CD4-positive, alpha-beta T cell (primary cell): ENCODE results near the gene SRD5A1. TPM values are rescaled to one million over a fixed set of nuclear protein-coding genes. Genes with fewer than 3 reads are reported as not detected.

Experiments used
- ATAC-seq: fragments of 200-7000 bp; cut with Tn5 transposase; one replicate; pipeline ENCODE4 v1.10.0; 2022; ENCODE audit warnings: mild to moderate bottlenecking; ENCODE audit not compliant: poor library complexity
- CTCF ChIA-PET: fragments of 350-600 bp; sonication (Branson Sonifier 250); formaldehyde crosslinking; loops from one replicate; lab custom pipeline; 2021; ENCODE audit warnings: antibody characterized with exemption, inconsistent platforms; lab: Charles Lee
- POLR2A ChIA-PET: fragments of 350-600 bp; sonication (Branson Sonifier 250); formaldehyde crosslinking; loops from one replicate; lab custom pipeline; 2021; ENCODE audit warnings: antibody characterized with exemption, inconsistent platforms; lab: Charles Lee
- DNase-seq, 14 experiments: peaks; one replicate each; pipeline ENCODE4 v3.0.0-alpha.2; 2013 to 2020; ENCODE audit warnings: mixed read lengths in 2 of 14
- H3K27ac ChIP-seq, 2 donors: one replicate each; pipeline versions ENCODE4 v1.5.1 to v1.7.0; 2013; ENCODE audit warnings: low read length in 2 of 2, low read depth in 1 of 2, mild to moderate bottlenecking in 1 of 2
- H3K27me3 ChIP-seq, 2 experiments: 1 replicate in 1 of 2; 2 replicates in 1 of 2; pipeline versions ENCODE4 v1.6.1 to v1.7.0; 2013; ENCODE audit warnings: low read length in 2 of 2, control low read depth in 1 of 2, mild to moderate bottlenecking in 1 of 2, moderate library complexity in 1 of 2; ENCODE audit not compliant: insufficient read depth in 2 of 2, control insufficient read depth in 1 of 2
- H3K36me3 ChIP-seq: one replicate; pipeline ENCODE4 v1.6.1; 2013; ENCODE audit warnings: low read length, control low read depth; ENCODE audit not compliant: insufficient read depth
- H3K4me1 ChIP-seq: one replicate; pipeline ENCODE4 v1.6.1; 2013; ENCODE audit warnings: low read length, control low read depth; ENCODE audit not compliant: insufficient read depth
- H3K4me3 ChIP-seq: one replicate; pipeline ENCODE4 v1.5.1; 2013; ENCODE audit warnings: mild to moderate bottlenecking, low read length, moderate library complexity
- H3K9me3 ChIP-seq, 2 experiments: 1 replicate in 1 of 2; 2 replicates in 1 of 2; pipeline versions ENCODE4 v1.6.1 to v1.7.0; 2013; ENCODE audit warnings: low read length in 2 of 2, mild to moderate bottlenecking in 2 of 2, control low read depth in 1 of 2, moderate library complexity in 1 of 2; ENCODE audit not compliant: control insufficient read depth in 1 of 2, insufficient read depth in 1 of 2
- H3K27ac Mint-ChIP-seq: one replicate; pipeline ENCODE4 v1.8.0; 2020; ENCODE audit warnings: mixed read lengths
- H3K27me3 Mint-ChIP-seq: one replicate; pipeline ENCODE4 v1.8.0; 2021; ENCODE audit warnings: mixed read lengths
- H3K36me3 Mint-ChIP-seq: one replicate; pipeline ENCODE4 v1.8.0; 2021; ENCODE audit warnings: low read depth, mixed read lengths
- H3K4me1 Mint-ChIP-seq: one replicate; pipeline ENCODE4 v1.8.0; 2021; ENCODE audit warnings: low read depth, mixed read lengths
- H3K4me3 Mint-ChIP-seq: one replicate; pipeline ENCODE4 v1.8.0; 2020; ENCODE audit warnings: mild to moderate bottlenecking, mixed read lengths
- H3K9me3 Mint-ChIP-seq: one replicate; pipeline ENCODE4 v1.8.0; 2020; ENCODE audit warnings: mixed read lengths
- intact Hi-C, 2 experiments: fragments of 100-400 bp; cut with DNase I in 1 of 2; cut with micrococcal nuclease in 1 of 2; formaldehyde crosslinking; loops; one replicate each; pipeline versions ENCODE4 v1.15.1 to v1.9.0; 2023 to 2025; cut with DNase I, micrococcal nuclease
- total RNA-seq, 174 experiments: library from RNA in 2 of 174; stranded (reverse) in 2 of 174; gene quantifications; one replicate each; pipeline ENCODE4 v1.2.3 and lab custom pipeline; 2021 to 2026
- TF ChIP-seq, protein P1 (sequence below): fragments of 200-600 bp; IDR thresholded peaks from one replicate; pipeline ENCODE4 v1.8.0; 2022; ENCODE audit warnings: antibody characterized with exemption, mild to moderate bottlenecking

SRD5A1 gene
- total RNA-seq, 2 experiments from 2014 or later: 2.3 to 3.0 TPM

DNA sequence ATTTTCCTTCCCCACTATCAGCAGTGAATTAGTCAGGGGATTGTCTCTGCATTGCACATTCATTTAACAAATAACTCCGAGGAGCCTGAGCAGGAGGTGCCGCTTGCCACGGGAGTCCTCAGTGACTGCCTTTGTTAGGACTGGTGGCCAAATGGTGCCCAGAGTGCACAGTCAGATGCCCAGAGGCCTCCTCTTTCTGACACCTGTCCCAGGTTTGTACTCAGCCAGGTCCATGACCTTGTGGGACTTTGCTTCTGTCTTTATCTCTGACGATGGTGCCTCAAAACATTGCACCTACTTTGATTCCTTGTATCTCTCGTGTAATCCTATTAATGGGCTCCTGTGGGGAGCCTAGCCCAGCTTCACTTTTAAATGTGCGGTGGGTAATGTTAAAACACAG lies 4.3 kb downstream of the SRD5A1 start:
- ATAC-seq: no peak
- H3K4me1 Mint-ChIP-seq: peaks cover 8% of the 10 kb centered on the region
- ChIA-PET POLR2A (no interaction called here), CTCF (no interaction called here)
- no peaks in the 10 kb centered on the region for H3K36me3 ChIP-seq
- DNase-seq: no peak
- TF ChIP-seq, protein P1, sequence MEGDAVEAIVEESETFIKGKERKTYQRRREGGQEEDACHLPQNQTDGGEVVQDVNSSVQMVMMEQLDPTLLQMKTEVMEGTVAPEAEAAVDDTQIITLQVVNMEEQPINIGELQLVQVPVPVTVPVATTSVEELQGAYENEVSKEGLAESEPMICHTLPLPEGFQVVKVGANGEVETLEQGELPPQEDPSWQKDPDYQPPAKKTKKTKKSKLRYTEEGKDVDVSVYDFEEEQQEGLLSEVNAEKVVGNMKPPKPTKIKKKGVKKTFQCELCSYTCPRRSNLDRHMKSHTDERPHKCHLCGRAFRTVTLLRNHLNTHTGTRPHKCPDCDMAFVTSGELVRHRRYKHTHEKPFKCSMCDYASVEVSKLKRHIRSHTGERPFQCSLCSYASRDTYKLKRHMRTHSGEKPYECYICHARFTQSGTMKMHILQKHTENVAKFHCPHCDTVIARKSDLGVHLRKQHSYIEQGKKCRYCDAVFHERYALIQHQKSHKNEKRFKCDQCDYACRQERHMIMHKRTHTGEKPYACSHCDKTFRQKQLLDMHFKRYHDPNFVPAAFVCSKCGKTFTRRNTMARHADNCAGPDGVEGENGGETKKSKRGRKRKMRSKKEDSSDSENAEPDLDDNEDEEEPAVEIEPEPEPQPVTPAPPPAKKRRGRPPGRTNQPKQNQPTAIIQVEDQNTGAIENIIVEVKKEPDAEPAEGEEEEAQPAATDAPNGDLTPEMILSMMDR: no peak
- H3K27me3 ChIP-seq: no peaks in the 10 kb centered on the region
- H3K4me3 ChIP-seq: no peak overlapping the region
- peaks cover 13% of the 10 kb centered on the region for H3K4me1 ChIP-seq
- H3K4me3 Mint-ChIP-seq: peak overlapping the region; percentile 6
- H3K27ac Mint-ChIP-seq: no peak overlapping the region
- no peak overlapping the region for H3K27ac ChIP-seq
- no peaks in the 10 kb centered on the region for H3K9me3 Mint-ChIP-seq
- H3K36me3 Mint-ChIP-seq: peaks cover 5% of the 10 kb centered on the region
- H3K27me3 Mint-ChIP-seq: no peaks in the 10 kb centered on the region
- intact Hi-C loops: loop anchor here (5.0 to 10.0 kb wide), 3 partner anchors 1143 to 1237 kb away; partner anchors contain the start of genes FASTKD3 (in 1 of the 2) and MTRR (in 1 of the 2)
- no peaks in the 10 kb centered on the region for H3K9me3 ChIP-seq

DNA sequence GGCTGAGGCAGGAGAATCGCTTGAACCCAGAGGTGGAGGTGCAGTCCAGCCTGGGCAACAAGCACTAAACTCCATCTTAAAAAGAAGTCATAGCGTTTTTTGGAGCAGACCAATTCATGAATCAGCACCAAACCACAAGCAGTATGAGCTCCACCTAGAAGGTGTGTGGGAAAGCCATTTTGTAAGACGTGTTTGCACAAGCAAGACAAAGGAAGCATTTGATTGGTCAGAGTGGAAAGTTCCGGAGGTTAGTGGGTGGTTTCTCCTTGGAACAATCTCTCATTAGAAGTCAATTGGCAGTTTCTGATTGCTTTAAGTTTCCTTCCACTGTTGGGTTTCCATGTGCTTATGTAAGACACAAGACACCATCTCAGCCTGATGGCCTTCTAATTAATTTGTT lies 5.0 kb downstream of the SRD5A1 start:
- ChIA-PET CTCF (no interaction called here), POLR2A (no interaction called here)
- Histone ChIP-seq H3K27ac (no peak overlapping the region), H3K27me3 (no peaks in the 10 kb centered on the region), H3K4me3 (no peak overlapping the region), H3K36me3 (no peaks in the 10 kb centered on the region), H3K4me1 (peaks cover 13% of the 10 kb centered on the region), H3K9me3 (no peaks in the 10 kb centered on the region)
- Mint-ChIP-seq H3K27ac (no peak overlapping the region), H3K9me3 (no peaks in the 10 kb centered on the region), H3K4me1 (peaks cover 4% of the 10 kb centered on the region), H3K27me3 (no peaks in the 10 kb centered on the region), H3K4me3 (no peak overlapping the region), H3K36me3 (no peaks in the 10 kb centered on the region)
- TF ChIP-seq, protein P1: no peak
- ATAC-seq: no peak
- DNase-seq: peak in 1 of 14 experiments; percentile 33
- intact Hi-C loops: loop anchor here (5.0 to 10.0 kb wide), 3 partner anchors 1143 to 1237 kb away; partner anchors contain the start of genes FASTKD3 (in 1 of the 2) and MTRR (in 1 of the 2)

DNA sequence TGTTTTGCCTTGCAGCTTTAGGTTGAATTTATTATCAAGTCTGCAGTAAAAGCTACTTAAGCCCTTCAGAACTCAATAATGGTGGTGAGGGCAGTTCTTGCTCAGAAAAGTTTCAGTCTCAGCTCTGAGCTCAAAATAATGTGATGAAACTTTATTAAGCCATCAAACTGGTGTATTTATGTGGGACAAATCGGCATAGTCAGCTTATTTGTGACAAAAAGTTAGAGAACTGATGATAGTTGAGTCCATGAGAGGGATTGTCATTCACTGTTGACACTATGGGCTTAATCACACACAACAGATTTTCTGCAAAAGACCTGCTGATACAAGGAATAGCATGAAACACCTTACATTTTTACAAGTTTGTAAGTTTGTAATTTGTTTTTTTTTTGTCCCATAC lies 9.4 kb downstream of the SRD5A1 start:
- no peaks in the 10 kb centered on the region for H3K9me3 ChIP-seq
- H3K4me1 Mint-ChIP-seq: no peaks in the 10 kb centered on the region
- CTCF ChIA-PET: no interaction called here
- no peak overlapping the region for H3K27ac ChIP-seq
- H3K9me3 Mint-ChIP-seq: peaks cover 2% of the 10 kb centered on the region
- H3K36me3 Mint-ChIP-seq: peaks cover 18% of the 10 kb centered on the region
- no peak overlapping the region for H3K4me3 ChIP-seq
- H3K36me3 ChIP-seq: no peaks in the 10 kb centered on the region
- no peak for DNase-seq
- no peaks in the 10 kb centered on the region for H3K27me3 ChIP-seq
- H3K4me1 ChIP-seq: no peaks in the 10 kb centered on the region
- no peak for ATAC-seq
- intact Hi-C loops: no loop called here
- POLR2A ChIA-PET: no interaction called here
- H3K4me3 Mint-ChIP-seq: no peak overlapping the region
- TF ChIP-seq, protein P1: no peak
- H3K27ac Mint-ChIP-seq: no peak overlapping the region
- H3K27me3 Mint-ChIP-seq: no peaks in the 10 kb centered on the region
